Ovary (tissue), 9 donors: Measurements from ENCODE around the gene COASY. TPM values are rescaled to one million over a fixed set of nuclear protein-coding genes. Genes with fewer than 3 reads are reported as not detected.

Source experiments
- DNase-seq, 5 donors: peaks; one replicate each; pipeline ENCODE4 v3.0.0-alpha.2; 2019 to 2020
- H3K27ac ChIP-seq, 2 donors: fragments of 200-600 bp; one replicate each; pipeline versions ENCODE4 v1.5.1 to v1.8.0; 2019 to 2022
- H3K27me3 ChIP-seq: fragments of 200-600 bp; one replicate; pipeline ENCODE4 v1.8.0; 2022
- H3K36me3 ChIP-seq: fragments of 200-600 bp; sonication (generic); one replicate; pipeline ENCODE4 v1.5.1; 2019
- H3K4me1 ChIP-seq: one replicate; pipeline ENCODE4 v1.8.1; 2013; ENCODE audit warnings: mild to moderate bottlenecking, moderate library complexity; ENCODE audit not compliant: insufficient read depth
- H3K4me3 ChIP-seq: fragments of 200-600 bp; sonication (generic); one replicate; pipeline ENCODE4 v1.5.1; 2017
- H3K9me3 ChIP-seq, 2 donors: fragments of 200-600 bp in 1 of 2; sonication (generic) in 1 of 2; one replicate each; pipeline versions ENCODE4 v1.5.1 to v1.8.1; 2013 to 2019; ENCODE audit warnings: mild to moderate bottlenecking in 1 of 2, moderate library complexity in 1 of 2
- EP300 ChIP-seq: sonication (generic); formaldehyde crosslinking; IDR thresholded peaks from one replicate; pipeline ENCODE4 v1.6.1; 2017; ENCODE audit warnings: antibody characterized with exemption
- POLR2A ChIP-seq: fragments of 450-650 bp; IDR thresholded peaks from one replicate; pipeline ENCODE4 v1.6.1; 2017; ENCODE audit warnings: antibody characterized with exemption, mild to moderate bottlenecking, moderate library complexity
- whole genome bisulfite sequencing, 3 donors: extraction: QIAGEN DNeasy Blood & Tissue Kit in 1 of 3; methylation state at CpG; one replicate each; pipeline versions ENCODE4 v1.1.5 to v1.1.7; 2013 to 2017; 5-methylcytosine and 5-hydroxymethylcytosine counted together
- intact Hi-C, 4 donors: fragments of 100-400 bp; cut with DNase I; formaldehyde crosslinking; loops; one replicate each; pipeline versions ENCODE4 v1.11.0 to v1.15.1; 2022 to 2023
- polyA plus RNA-seq, 2 donors: library from polyadenylated mRNA; stranded (reverse); fragments of 200-250 nt in 1 of 2; fragments of 350-450 nt in 1 of 2; fragmentation: Illumina TruSeq in 1 of 2; extraction: RNeasy Lipid Tissue Mini Kit (QIAGEN cat#74804) in 1 of 2; gene quantifications; one replicate each; pipeline ENCODE4 v1.2.3, GENCODE V29; 2013 to 2014
- total RNA-seq, 7 donors: library from RNA; depleted of rRNA in 2 of 7; stranded (reverse); fragments of >200 nt in 2 of 7; fragmentation: NEBNext Ultra II Directional in 3 of 7; extraction: Animal tissue kit (Norgen Biotek cat#: 25700) in 3 of 7; gene quantifications; one replicate each; pipeline versions ENCODE4 v1.1.0 to v1.2.4, GENCODE V29; 2016 to 2023
- TF ChIP-seq, protein P1 (sequence below), 3 donors: fragments of 450-650 bp in 2 of 3; fragments of 200-600 bp in 1 of 3; IDR thresholded peaks; one replicate each; pipeline versions ENCODE4 v1.5.1 to v1.8.0; 2016 to 2022; ENCODE audit warnings: antibody characterized with exemption in 3 of 3, mild to moderate bottlenecking in 1 of 3
- donor health status: DM: no; HTN: no; CAD: no; lungs with moderate emphysema.
- donor health status: DM: no; HTN: no; CAD: no.
- donor health status: Bipolar disorder and iron deficiency.
- donor health status: DM: yes; HTN: yes; CAD: no.
- donor health status: DM: no; HTN: no; CAD: no.
- donor health status: DM: yes; HTN: yes; CAD: no.

Gene COASY
- total and polyA plus RNA-seq, 9 donors: 13.8 to 51.2 (median 40.8) TPM

DNA sequence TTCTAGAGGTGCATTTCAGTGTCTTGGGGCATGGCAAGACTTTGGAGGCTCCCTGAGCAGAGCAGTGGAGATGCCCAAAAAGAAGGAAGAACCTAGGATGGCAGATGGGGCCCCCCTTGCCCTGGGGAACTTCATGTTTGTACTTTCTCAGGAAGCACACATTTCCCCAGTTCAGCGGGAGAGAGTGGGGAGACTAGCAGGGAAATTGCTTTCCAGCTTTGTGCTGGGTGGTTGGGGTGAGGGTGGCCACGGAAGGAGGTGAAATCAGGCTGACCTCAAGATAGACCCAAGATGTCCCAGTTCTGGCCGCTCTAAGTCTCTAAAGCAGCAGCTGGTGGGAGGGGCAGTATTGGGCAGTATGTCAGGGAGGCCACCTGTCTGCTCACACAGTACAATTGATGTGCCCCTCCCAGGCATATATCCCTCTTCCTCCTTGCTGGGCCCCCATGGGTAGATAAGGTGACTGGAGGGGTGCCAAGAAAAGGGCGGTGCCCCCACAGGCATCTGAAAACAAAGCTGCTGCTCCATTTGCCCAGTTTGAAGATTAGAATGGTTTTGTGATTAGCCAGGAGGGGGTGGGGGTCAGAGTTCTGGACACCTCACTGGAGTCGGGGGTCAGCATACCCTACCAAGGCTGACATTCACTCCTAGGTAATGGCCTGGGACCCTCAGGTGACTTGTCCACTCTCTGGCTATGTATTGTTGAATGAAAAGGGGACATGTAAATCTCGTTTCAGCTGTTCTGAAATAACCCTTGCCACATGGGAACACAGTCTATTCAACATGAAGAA is 43.0 kb upstream of the COASY start:
- no peaks in the 10 kb centered on the region for H3K27me3 ChIP-seq
- H3K4me1 ChIP-seq: peaks cover 62% of the 10 kb centered on the region
- WGBS, 3 donors: 13 to 18% (median 15%) methylated on average over 6 of the region's 6 CpGs

DNA sequence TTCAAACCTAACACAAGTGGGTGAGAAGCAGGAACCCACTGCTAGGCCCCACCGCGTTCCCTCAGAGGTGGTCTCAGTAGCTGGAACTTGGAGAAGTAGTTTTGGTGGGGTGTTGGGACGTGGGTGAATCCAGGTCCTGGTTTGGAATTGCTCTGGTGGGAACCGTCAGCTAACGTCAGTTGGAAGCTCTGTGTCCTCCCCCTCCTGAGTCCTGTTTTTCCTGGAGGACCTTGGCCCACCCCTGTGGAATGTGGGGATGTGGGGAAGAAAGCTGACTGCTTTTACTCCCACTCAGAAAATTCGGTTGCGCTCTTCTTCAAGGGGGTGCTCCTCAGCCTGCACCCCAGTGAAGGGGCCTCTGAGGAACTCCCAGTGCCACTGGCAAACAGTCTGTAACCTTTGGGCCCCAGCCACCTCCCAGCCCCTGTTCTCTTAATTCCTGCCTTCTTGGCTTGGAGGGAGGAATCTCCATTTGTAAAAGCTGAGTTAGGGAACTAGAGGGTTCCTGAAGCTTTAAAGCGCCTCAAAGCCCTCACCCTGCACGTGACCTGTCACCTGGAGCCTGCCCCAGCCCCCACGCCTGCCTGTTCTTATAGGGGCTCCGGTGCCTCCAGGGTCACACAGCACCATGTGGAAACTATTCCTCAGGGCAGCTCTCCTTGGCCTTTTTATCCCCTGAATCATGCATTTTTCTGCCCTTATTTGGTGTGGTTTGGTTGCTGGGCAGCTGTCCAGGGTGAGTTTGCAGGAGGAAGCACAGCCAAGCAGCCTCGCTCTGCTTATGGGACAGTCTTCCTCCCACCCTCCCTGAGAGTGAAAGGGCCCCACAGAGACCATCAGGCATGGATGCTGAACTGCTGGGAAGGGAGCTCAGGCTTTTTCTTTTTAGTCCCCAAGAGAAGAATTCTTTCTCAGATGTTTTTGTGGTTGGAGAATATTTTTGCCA is 42.1 kb upstream of the COASY start:
- DNase-seq: peak; percentile 91 to 97 (median 95)
- H3K36me3 ChIP-seq: no peaks in the 10 kb centered on the region
- peaks cover 59% of the 10 kb centered on the region for H3K4me1 ChIP-seq
- no peak for TF ChIP-seq POLR2A
- TF ChIP-seq EP300: peak; percentile 66
- TF ChIP-seq, protein P1, sequence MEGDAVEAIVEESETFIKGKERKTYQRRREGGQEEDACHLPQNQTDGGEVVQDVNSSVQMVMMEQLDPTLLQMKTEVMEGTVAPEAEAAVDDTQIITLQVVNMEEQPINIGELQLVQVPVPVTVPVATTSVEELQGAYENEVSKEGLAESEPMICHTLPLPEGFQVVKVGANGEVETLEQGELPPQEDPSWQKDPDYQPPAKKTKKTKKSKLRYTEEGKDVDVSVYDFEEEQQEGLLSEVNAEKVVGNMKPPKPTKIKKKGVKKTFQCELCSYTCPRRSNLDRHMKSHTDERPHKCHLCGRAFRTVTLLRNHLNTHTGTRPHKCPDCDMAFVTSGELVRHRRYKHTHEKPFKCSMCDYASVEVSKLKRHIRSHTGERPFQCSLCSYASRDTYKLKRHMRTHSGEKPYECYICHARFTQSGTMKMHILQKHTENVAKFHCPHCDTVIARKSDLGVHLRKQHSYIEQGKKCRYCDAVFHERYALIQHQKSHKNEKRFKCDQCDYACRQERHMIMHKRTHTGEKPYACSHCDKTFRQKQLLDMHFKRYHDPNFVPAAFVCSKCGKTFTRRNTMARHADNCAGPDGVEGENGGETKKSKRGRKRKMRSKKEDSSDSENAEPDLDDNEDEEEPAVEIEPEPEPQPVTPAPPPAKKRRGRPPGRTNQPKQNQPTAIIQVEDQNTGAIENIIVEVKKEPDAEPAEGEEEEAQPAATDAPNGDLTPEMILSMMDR (IDR thresholded peaks at IDR 0.05): peak in 1 of 3 donors; percentile 11
- H3K27me3 ChIP-seq: no peaks in the 10 kb centered on the region
- no peak overlapping the region for H3K4me3 ChIP-seq
- intact Hi-C loops: loop anchor here (5.0 to 10.0 kb wide), 4 partner anchors 63 to 208 kb away; partner anchors contain the start of genes ATP6V0A1 (in 1 of the 4) and CAVIN1 (in 1 of the 4)
- WGBS, 3 donors: 1 to 8% (median 3%) methylated on average over 12 of the region's 12 CpGs
- peak overlapping the region; percentile 87 to 92 for H3K27ac ChIP-seq
- no peaks in the 10 kb centered on the region for H3K9me3 ChIP-seq

More for the DNA sequence above, 43.0 kb upstream of the COASY start:
- Histone ChIP-seq H3K27ac (peak overlapping the region; percentile 87 to 92), H3K4me3 (no peak overlapping the region), H3K9me3 (no peaks in the 10 kb centered on the region), H3K36me3 (no peaks in the 10 kb centered on the region)
- peak; percentile 66 to 77 (median 72) for DNase-seq
- TF ChIP-seq, protein P1 (IDR thresholded peaks at IDR 0.05): no peak
- TF ChIP-seq POLR2A (no peak), EP300 (no peak)
- intact Hi-C loops: loop anchor here in 3 of 4 donors (5.0 to 10.0 kb wide), 3 partner anchors 94 to 207 kb away; partner anchors contain the start of gene CAVIN1 (in 1 of the 3)

DNA sequence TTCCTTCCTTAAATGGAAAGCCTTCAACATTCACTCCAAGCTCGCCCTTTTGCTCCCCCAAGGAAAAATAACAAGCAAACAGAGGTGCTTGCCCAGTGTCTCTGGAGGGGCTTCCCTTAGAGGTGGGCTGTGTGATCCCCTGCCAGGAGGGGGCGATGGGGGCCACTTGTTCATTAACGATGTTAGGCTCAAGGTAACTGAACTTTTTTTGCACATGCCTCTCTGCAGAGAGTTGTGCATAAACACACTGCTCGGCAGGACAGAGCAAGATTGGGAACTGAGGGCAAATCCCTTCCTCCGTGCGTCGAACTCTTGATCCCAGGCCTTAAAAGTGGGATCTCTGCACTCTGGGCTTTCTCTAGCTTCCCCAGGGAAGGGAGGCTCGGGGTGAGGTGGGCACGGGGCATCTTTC is 41.4 kb upstream of the COASY start:
- Histone ChIP-seq H3K27ac (peak overlapping the region; percentile 87 to 92), H3K4me1 (peaks cover 59% of the 10 kb centered on the region), H3K27me3 (no peaks in the 10 kb centered on the region), H3K9me3 (no peaks in the 10 kb centered on the region), H3K4me3 (no peak overlapping the region), H3K36me3 (no peaks in the 10 kb centered on the region)
- intact Hi-C loops: loop anchor here in 1 of 4 donors (5.0 kb wide), 1 partner anchor 63 kb away; the partner anchor contains the start of gene ATP6V0A1
- 6 to 9% (median 7%) methylated on average over 9 of the region's 9 CpGs for WGBS, 3 donors
- TF ChIP-seq EP300 (no peak), POLR2A (no peak)
- TF ChIP-seq, protein P1 (IDR thresholded peaks at IDR 0.05): no peak
- peak in 3 of 5 donors; percentile 53 to 71 (median 59) for DNase-seq

DNA sequence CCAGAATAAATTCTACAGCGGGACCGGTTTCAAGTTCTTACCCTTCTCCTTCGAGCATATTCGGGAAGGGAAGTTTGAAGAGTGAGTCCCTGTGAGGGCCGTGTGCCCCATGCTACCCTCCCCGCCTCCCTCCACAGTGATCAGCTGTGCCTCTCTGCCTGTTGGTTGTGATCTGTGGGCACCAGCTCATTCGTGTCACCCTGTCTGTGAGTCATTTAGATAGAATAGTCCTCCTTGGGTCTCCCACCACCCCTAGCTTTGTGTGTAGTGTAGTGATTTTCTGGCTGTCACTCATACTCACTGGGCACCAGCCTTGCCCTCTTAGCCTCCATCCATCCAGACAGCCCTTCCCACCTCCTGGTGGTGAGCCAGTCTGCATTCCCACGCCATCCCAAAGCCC is 40.9 kb upstream of the COASY start:
- peak in 1 of 5 donors; percentile 36 for DNase-seq
- intact Hi-C loops: loop anchor here in 1 of 4 donors (5.0 kb wide), 1 partner anchor 64 kb away; the partner anchor contains the start of gene ATP6V0A1

More for the DNA sequence above, 40.9 kb upstream of the COASY start:
- no peak overlapping the region for H3K4me3 ChIP-seq
- WGBS, 3 donors: 34 to 42% (median 39%) methylated on average over 8 of the region's 8 CpGs
- H3K36me3 ChIP-seq: no peaks in the 10 kb centered on the region
- H3K9me3 ChIP-seq: no peaks in the 10 kb centered on the region
- TF ChIP-seq, protein P1 (IDR thresholded peaks at IDR 0.05): no peak
- TF ChIP-seq POLR2A: no peak
- TF ChIP-seq EP300: no peak
- peak overlapping the region; percentile 87 to 92 for H3K27ac ChIP-seq
- peaks cover 63% of the 10 kb centered on the region for H3K4me1 ChIP-seq
- H3K27me3 ChIP-seq: no peaks in the 10 kb centered on the region
